NCI-H2171 treated with DMSO at 0.1 percent for 48 hours (cell line): ENCODE measurements around the gene TMEM94.
A peak's percentile ranks its signal among the peaks of the same experiment; 100 is the strongest.
"Not testable (repeated sequence)": the region's sequence is repeated elsewhere in the genome, so short reads cannot be mapped to it uniquely, and the experiment has no call there.

Experiments
- DNase-seq: peaks from one replicate; lab custom pipeline; 2025; lab: John Stamatoyannopoulos, UW

TMEM94 gene

GRCh38 chr17:75456417-75457046 lies at the start of gene TMEM94:
Gene TMEM94, plus strand, starts transcription at chr17:75456635. Its CDS starts 15,271 bp downstream, at chr17:75471906.
- DNase-seq = peak; percentile 97

GRCh38 chr17:75407655-75408352 lies 48.6 kb upstream of the TMEM94 start:
- no peak for DNase-seq

GRCh38 chr17:75410141-75410540 lies 46.3 kb upstream of the TMEM94 start:
- DNase-seq = no peak

DNA sequence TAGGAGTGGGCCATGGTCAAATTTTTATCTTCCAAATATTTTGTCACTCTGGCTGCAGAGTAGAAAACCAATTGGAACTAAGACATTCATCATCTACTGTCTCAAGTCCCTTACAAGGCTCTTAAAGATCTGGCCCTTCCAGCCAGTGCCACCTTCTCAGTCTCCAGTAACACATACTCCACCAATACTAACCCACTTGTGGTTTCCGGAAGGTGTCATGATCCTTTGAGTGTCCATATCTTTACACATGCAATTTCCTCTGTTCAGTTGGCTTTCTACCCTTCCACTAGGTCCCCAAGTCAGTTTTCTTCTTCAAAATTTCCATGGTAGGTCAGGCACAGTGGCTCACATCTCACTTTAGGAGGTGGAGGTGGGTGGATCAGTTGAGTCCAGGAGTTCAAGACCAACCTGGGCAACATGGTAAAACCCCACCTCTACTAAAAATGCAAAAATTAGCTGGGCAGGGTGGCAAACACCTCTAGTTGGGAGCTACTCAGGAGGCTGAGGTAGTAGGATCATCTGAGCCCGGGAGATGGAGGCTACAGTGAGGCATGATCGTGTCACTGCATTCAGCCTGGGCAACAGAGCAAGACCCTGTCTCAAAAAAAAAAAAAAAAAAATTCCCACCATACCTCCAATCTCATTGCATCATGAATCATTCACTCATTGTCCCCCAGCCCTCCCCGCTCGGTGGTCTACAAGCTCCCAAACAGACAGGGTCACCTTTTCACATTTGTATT lies 44.9 kb upstream of the TMEM94 start:
- no peak for DNase-seq

DNA sequence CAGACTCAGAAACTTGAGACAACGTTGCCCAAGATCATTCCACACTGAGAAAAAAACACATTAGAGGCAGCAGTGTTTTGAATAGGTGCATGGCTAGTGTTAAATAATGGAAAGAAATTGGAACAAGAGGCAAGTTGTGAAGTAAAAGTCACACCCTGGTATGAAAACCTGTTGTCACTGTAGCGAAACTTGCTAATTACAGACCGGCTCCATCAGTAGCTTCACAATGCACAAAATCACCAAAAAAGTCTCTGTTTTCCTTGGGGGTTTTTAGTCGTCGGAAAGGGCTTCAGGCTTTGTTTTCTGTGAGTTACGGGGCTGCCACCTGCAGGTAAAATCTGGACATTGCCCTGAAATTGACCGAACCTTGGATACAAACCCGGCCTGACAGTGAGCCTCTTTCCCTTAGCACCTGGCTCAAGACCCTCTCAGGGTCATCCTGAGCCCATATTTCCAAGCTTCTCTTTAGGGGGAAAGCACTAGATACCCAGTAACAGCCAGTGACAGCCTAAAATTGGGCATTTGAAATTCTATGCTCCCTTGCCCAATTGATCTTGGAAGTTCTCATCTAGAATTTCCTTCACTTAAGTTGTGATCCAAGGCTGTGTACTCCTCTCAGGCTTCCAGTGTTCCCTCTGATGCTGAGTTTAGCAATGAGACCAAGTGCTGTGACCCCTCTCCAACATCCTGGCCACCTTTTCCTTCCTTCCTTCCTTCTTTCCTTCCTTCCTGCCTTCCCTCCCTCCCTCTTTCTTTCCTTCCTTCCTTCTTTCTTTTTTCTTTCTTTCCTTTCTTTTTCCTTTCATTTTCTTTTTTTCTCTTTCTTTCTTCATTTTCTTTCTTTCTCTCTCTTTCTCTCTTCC lies 43.7 kb upstream of the TMEM94 start:
- peak; percentile 77 for DNase-seq

- DNase-seq = no peak
These were observed 41.9 kb upstream of the TMEM94 start for GRCh38 chr17:75414488-75414887.

DNA sequence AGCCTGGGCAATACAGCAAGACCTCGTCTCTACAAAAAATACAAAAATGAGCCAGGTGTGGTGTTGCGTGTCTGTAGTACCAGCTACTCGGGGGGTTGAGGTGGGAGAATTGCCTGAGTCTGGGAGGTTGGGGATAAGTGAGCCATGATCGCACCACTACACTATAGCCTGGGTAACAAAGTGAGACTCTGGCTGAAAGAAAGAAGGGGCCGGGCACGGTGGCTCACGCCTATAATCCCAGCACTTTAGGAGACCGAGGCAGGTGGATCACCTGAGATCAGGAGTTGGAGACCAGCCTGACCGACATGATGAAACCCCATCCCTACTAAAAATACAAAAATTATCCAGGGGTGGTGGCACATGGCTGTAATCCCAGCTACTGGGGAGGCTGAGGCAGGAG lies 40.4 kb upstream of the TMEM94 start:
- DNase-seq = no peak

DNA sequence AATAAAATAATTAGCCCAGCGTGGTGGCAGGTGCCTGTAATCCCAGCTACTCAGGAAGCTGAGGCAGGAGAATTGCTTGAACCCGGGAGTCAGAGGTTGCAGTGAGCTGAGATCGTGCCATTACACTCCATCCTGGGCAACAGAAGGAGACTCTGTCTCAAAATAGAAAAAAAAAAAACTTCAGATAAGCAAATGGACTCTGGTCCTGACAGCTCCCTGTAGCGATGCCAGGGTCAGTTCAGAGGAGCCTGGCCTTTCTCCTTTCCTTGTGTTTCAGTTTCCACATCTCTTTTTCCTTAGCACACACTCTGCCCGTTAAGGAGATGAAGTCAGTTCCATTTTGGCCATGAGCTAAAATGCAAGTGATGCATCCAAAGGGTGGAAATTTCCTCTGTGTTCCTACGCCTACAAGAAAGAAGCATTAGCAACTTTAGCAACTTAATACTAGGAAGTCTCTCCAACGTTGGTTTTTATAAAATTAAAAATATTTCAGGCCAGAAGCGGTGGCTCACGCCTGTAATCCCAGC lies 39.3 kb upstream of the TMEM94 start:
- DNase-seq = no peak

- no peak for DNase-seq
These were observed 37.9 kb upstream of the TMEM94 start for GRCh38 chr17:75418531-75418930.

- DNase-seq = no peak
These were observed 27.6 kb upstream of the TMEM94 start for GRCh38 chr17:75428543-75429469.

GRCh38 chr17:75430159-75430974 lies 26.1 kb upstream of the TMEM94 start:
- DNase-seq = no peak

DNA sequence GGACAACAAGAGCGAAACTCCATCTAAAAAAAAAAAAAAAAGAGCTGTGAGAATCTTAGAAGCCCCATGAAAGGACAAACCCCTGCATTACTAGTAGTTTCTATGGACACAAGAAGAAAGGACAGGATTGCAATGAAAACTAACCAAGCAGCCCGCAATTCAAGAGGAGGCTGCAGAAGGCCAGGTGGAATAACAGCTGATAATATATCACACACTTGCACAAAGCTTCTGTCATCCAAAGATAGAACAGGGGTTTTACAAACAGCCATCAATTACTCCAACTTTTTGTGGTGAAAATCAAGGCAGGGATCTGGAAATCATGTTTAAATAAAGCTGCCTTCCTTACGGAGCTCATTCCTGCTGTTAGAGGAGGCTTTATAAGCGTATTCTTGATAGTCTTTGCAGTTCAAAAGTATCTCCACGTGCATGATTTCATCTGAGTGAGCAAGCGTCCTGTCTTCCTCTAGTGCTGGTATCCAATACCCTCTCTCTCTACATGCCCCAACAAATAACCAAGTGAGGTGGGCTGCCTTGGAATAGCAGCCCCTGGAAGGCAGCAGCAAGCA lies 23.1 kb upstream of the TMEM94 start:
- no peak for DNase-seq

GRCh38 chr17:75434433-75434832 lies 22.0 kb upstream of the TMEM94 start:
- not testable (repeated sequence) for DNase-seq

GRCh38 chr17:75437404-75437803 lies 19.0 kb upstream of the TMEM94 start:
- DNase-seq = not testable (repeated sequence)

DNA sequence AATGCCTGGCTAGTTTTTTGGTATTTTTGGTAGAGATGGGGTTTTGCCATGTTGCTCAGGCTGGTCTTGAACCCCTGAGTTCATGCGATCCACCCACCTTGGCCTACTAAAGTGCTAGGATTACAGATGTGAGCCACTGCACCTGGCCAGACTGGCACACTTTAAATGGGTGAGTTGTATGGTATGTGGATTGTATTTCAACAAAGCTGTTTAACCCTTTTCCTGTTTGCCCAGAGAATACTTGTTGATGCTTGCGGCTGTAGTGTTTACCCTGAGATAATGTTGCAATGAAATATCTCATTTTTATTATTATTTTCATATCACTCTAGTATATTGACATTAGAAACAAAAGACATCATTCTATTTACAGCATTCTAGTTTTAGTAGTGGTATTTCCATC lies 17.1 kb upstream of the TMEM94 start:
- no peak for DNase-seq

DNA sequence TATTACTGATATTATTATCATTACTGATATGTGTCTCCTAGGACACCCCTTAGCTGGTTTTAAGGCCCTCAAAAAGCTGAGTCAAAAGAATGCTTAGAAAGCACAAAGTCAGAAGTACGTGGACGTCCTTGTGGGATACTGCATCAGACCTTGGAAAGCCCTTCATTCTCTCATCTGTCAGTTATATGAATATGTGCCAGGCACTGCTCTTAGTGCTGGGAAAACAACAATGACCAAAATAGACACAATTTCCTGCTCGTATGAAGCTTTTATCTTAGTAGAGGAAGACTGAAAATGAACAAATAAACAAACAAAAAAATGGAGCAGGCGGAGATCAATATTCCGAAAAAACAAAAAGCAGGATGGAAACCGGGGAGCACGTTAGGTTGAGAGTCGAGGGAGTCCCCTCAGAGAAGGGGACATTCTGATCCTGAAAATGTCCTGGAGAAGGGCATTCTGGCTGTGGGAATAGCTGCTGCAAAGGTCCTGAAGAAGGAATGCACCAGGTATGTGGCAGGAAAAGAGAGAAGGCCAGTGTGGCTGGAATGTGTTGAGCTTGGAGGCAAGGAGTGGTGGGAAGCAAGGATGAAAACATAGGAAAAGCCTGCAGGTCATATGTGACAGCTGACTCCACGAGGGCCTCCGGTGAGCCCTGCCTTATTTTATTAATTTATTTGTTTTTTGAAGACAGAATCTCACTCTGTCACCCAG lies 15.5 kb upstream of the TMEM94 start:
- no peak for DNase-seq

DNA sequence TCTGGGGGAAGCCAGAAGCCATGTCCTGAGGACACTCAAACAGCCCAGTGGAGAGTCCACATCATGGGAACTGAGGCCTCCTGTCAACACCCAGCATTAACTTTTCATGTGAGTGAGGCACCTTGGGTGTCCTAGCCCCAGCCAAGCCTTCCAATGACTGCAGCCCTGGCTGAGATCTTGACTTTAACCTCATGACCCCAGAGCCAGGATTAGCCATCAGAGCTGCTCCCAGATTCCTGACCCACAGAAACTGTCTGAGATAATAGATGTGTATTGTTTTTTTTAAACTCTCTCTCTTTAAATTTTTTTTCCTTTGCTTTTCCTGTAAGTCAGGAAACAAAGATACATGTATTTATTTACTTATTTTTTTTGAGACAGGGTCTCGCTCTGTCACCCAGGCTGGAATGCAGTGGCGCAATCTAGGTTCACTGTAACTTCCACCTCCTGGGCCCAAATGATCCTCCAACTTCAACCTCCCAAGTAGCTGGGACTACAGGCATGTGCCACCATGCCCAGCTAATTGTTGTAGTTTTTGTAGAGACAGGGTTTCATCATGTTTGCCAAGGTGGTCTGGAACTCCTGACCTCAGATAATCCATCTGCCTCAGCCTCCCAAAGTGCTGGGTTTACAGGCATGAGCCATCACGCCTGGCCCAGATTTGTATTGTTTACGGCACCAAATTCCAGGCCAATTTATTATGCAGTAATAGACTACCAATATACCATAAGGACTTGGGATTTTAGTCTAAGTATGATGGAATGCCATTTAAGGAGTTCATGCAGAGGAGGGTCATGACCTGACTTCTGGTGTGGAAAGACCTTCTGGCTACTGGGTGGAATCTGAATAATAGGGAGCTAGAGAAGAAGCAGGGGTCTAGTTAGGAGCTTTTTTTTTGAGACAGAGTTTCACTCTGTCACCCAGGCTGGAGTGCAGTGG lies 14.0 kb upstream of the TMEM94 start:
- no peak for DNase-seq

GRCh38 chr17:75445296-75445695 lies 11.1 kb upstream of the TMEM94 start:
- DNase-seq = no peak
